ENCODE results near the gene KMT2E. TPM values are rescaled to one million over a fixed set of nuclear protein-coding genes. Genes with fewer than 3 reads are reported as not detected.
"Not testable (repeated sequence)": the region's sequence is repeated elsewhere in the genome, so short reads cannot be mapped to it uniquely, and the experiment has no call there.

The KMT2E gene
- total RNA-seq, 1 experiment from 2014 or later = 68.1 TPM

GRCh38 chr7:105050493-105050892 lies 36.5 kb downstream of the KMT2E start:
- peaks cover 19% of the 10 kb centered on the region for H4K20me1 ChIP-seq (ENCODE audit: insufficient read depth)
- no peak overlapping the region for H2AFZ ChIP-seq
- H3K9me3 ChIP-seq (ENCODE audit: insufficient read depth, low read depth) = no peaks in the 10 kb centered on the region
- intact Hi-C loops (cut with micrococcal nuclease; ENCODE audit: unreplicated experiment) = no loop called here
- ChIA-PET CTCF (no interaction called here), POLR2A (ENCODE audit: unreplicated experiment) (no interaction called here)
- DNase-seq = no peak
- peaks cover 16% of the 10 kb centered on the region for H3K36me3 ChIP-seq (ENCODE audit: low read depth)
- H3K9me2 ChIP-seq (ENCODE audit: insufficient read depth) = no peaks in the 10 kb centered on the region
- H3K27me3 ChIP-seq (ENCODE audit: insufficient read depth, low read depth) = no peaks in the 10 kb centered on the region
- peaks cover 13% of the 10 kb centered on the region for H3K4me1 ChIP-seq (replicated peaks; ENCODE audit: insufficient read depth)
- TF ChIP-seq CTCF (conservative IDR thresholded peaks at IDR 0.05) = no peak
- TF ChIP-seq EZH2 (IDR thresholded peaks at IDR 0.05; ENCODE audit: low read depth) = no peak
- H3K4me2 ChIP-seq = no peak overlapping the region
- H3K79me2 ChIP-seq (ENCODE audit: low read depth) = peaks cover 58% of the 10 kb centered on the region
- BruUV-seq (replicated peaks) = no TSS peak
- peaks cover 3% of the 10 kb centered on the region for H3F3A ChIP-seq (ENCODE audit: insufficient read depth, low read depth)
- no peak overlapping the region for H3K27ac ChIP-seq
- H3K4me3 ChIP-seq = no peak overlapping the region

GRCh38 chr7:105050899-105051298 lies 36.9 kb downstream of the KMT2E start:
- H3K9me2 ChIP-seq (ENCODE audit: insufficient read depth); CTCF ChIA-PET; H3F3A ChIP-seq (ENCODE audit: insufficient read depth, low read depth); H3K27ac ChIP-seq; H3K4me3 ChIP-seq; BruUV-seq (replicated peaks); H3K9me3 ChIP-seq (ENCODE audit: insufficient read depth, low read depth); intact Hi-C loops (cut with micrococcal nuclease; ENCODE audit: unreplicated experiment); H3K4me2 ChIP-seq; H2AFZ ChIP-seq; DNase-seq; H3K27me3 ChIP-seq (ENCODE audit: insufficient read depth, low read depth); POLR2A ChIA-PET (ENCODE audit: unreplicated experiment): not testable (repeated sequence)
- H3K4me1 ChIP-seq (replicated peaks; ENCODE audit: insufficient read depth) = peaks cover 12% of the 10 kb centered on the region
- H4K20me1 ChIP-seq (ENCODE audit: insufficient read depth) = peaks cover 22% of the 10 kb centered on the region
- H3K36me3 ChIP-seq (ENCODE audit: low read depth) = peaks cover 15% of the 10 kb centered on the region
- H3K79me2 ChIP-seq (ENCODE audit: low read depth) = peaks cover 62% of the 10 kb centered on the region

- no peak for DNase-seq
- Histone ChIP-seq H2AFZ (no peak overlapping the region), H3K9me2 (ENCODE audit: insufficient read depth) (no peaks in the 10 kb centered on the region), H3K4me1 (replicated peaks; ENCODE audit: insufficient read depth) (no peaks in the 10 kb centered on the region; the same call in 1 of the 2 replicates), H3K4me2 (no peak overlapping the region), H3K27ac (no peak overlapping the region), H3K79me2 (ENCODE audit: low read depth) (peaks cover 78% of the 10 kb centered on the region), H3K9me3 (ENCODE audit: insufficient read depth, low read depth) (no peaks in the 10 kb centered on the region), H4K20me1 (ENCODE audit: insufficient read depth) (peaks cover 25% of the 10 kb centered on the region), H3K27me3 (ENCODE audit: insufficient read depth, low read depth) (no peaks in the 10 kb centered on the region), H3K36me3 (ENCODE audit: low read depth) (no peaks in the 10 kb centered on the region), H3F3A (ENCODE audit: insufficient read depth, low read depth) (peaks cover under 1% of the 10 kb centered on the region; the same call in 1 of the 2 replicates), H3K4me3 (no peak overlapping the region)
- POLR2A ChIA-PET (ENCODE audit: unreplicated experiment) = no interaction called here
- TF ChIP-seq CTCF (conservative IDR thresholded peaks at IDR 0.05) (no peak), EZH2 (IDR thresholded peaks at IDR 0.05; ENCODE audit: low read depth) (no peak)
- intact Hi-C loops (cut with micrococcal nuclease; ENCODE audit: unreplicated experiment) = no loop called here
- BruUV-seq (replicated peaks) = no TSS peak
- CTCF ChIA-PET = interaction anchor here (0.6 to 0.8 kb wide), 2 partner anchors 20 to 64 kb away, joined by 3 read pairs; no protein-coding TSS in a partner anchor
Observed at GRCh38 chr7:105055084-105055483, 41.1 kb downstream of the KMT2E start.

- TF ChIP-seq CTCF (conservative IDR thresholded peaks at IDR 0.05) (no peak), EZH2 (IDR thresholded peaks at IDR 0.05; ENCODE audit: low read depth) (no peak)
- H3K4me1 ChIP-seq (replicated peaks; ENCODE audit: insufficient read depth) = no peaks in the 10 kb centered on the region; the same call in 1 of the 2 replicates
- H3K79me2 ChIP-seq (ENCODE audit: low read depth) = peaks cover 82% of the 10 kb centered on the region
- no peak overlapping the region for H3K4me2 ChIP-seq
- H3K4me3 ChIP-seq = no peak overlapping the region
- no peak overlapping the region for H2AFZ ChIP-seq
- H3K36me3 ChIP-seq (ENCODE audit: low read depth) = no peaks in the 10 kb centered on the region
- no TSS peak for BruUV-seq (replicated peaks)
- no peak overlapping the region for H3K27ac ChIP-seq
- H4K20me1 ChIP-seq (ENCODE audit: insufficient read depth) = peaks cover 29% of the 10 kb centered on the region
- DNase-seq = no peak
- H3F3A ChIP-seq (ENCODE audit: insufficient read depth, low read depth) = no peaks in the 10 kb centered on the region
- H3K27me3 ChIP-seq (ENCODE audit: insufficient read depth, low read depth) = no peaks in the 10 kb centered on the region
- no peaks in the 10 kb centered on the region for H3K9me2 ChIP-seq (ENCODE audit: insufficient read depth)
- CTCF ChIA-PET = interaction anchor here (0.6 to 0.8 kb wide), 2 partner anchors 20 to 65 kb away, joined by 3 read pairs; no protein-coding TSS in a partner anchor
- intact Hi-C loops (cut with micrococcal nuclease; ENCODE audit: unreplicated experiment) = no loop called here
- H3K9me3 ChIP-seq (ENCODE audit: insufficient read depth, low read depth) = no peaks in the 10 kb centered on the region
- POLR2A ChIA-PET (ENCODE audit: unreplicated experiment) = no interaction called here
Observed at GRCh38 chr7:105055621-105056020, 41.6 kb downstream of the KMT2E start.

Measured in PC-9 (cell line).